Neural crest cell (in vitro differentiated cells): ENCODE results near the gene MAML3. TPM values are rescaled to one million over a fixed set of nuclear protein-coding genes. Genes with fewer than 3 reads are reported as not detected.

Experiments used
- DNase-seq: peaks from one replicate; pipeline ENCODE4 v3.0.0; 2021; ENCODE audit warnings: low read depth, mixed read lengths, low spot score
- H3K27ac Mint-ChIP-seq: one replicate; pipeline ENCODE4 v1.8.0; 2021; ENCODE audit warnings: mild to moderate bottlenecking, mixed read lengths; ENCODE audit not compliant: unreplicated experiment
- H3K27me3 Mint-ChIP-seq: 2 replicates; pipeline ENCODE4 v1.8.0; 2021; ENCODE audit warnings: low read depth, mild to moderate bottlenecking, mixed read lengths
- H3K36me3 Mint-ChIP-seq: 2 replicates; pipeline ENCODE4 v1.8.0; 2021; ENCODE audit warnings: low read depth, mild to moderate bottlenecking, mixed read lengths
- H3K4me1 Mint-ChIP-seq: 2 replicates; pipeline ENCODE4 v1.8.0; 2021; ENCODE audit warnings: mixed read lengths
- H3K4me3 Mint-ChIP-seq: one replicate; pipeline ENCODE4 v1.8.0; 2021; ENCODE audit warnings: mild to moderate bottlenecking, mixed read lengths
- H3K9me3 Mint-ChIP-seq: 2 replicates; pipeline ENCODE4 v1.8.0; 2021; ENCODE audit warnings: mixed read lengths
- total RNA-seq: library from RNA; stranded (reverse); gene quantifications from 2 replicates; pipeline ENCODE4 v1.2.1, GENCODE V29; 2021
- TF ChIP-seq, protein P1 (sequence below): fragments of 200-600 bp; sonication (generic); conservative IDR thresholded peaks from 2 replicates; pipeline ENCODE4 v1.5.0; 2021; ENCODE audit warnings: antibody characterized with exemption, mild to moderate bottlenecking

The MAML3 gene
- total RNA-seq, 1 donor from 2014 or later, result 21.8 TPM

DNA sequence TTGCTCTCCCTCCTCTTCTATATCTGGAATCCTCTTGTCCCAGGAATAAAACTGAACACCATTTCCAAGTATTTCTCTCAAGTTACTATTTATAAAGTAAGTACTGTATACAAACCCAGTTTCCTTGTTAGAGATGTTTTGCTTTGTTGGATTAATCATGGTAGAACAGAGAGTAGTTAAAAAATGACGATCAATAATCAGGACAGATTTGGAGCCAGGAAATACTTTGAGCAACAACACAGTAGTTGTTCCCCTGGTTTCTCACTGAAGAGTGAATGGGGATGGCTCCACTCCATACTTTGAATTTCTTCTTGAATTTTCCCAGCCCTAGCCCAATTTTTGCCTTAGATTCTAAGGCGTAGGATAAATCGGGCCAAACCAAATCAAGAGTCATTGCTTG is 467.0 kb downstream of the MAML3 start:
- no peak overlapping the region for H3K27ac Mint-ChIP-seq
- H3K9me3 Mint-ChIP-seq, result peaks cover 7% of the 10 kb centered on the region
- H3K36me3 Mint-ChIP-seq, result peaks cover 19% of the 10 kb centered on the region
- DNase-seq, result no peak
- TF ChIP-seq, protein P1, sequence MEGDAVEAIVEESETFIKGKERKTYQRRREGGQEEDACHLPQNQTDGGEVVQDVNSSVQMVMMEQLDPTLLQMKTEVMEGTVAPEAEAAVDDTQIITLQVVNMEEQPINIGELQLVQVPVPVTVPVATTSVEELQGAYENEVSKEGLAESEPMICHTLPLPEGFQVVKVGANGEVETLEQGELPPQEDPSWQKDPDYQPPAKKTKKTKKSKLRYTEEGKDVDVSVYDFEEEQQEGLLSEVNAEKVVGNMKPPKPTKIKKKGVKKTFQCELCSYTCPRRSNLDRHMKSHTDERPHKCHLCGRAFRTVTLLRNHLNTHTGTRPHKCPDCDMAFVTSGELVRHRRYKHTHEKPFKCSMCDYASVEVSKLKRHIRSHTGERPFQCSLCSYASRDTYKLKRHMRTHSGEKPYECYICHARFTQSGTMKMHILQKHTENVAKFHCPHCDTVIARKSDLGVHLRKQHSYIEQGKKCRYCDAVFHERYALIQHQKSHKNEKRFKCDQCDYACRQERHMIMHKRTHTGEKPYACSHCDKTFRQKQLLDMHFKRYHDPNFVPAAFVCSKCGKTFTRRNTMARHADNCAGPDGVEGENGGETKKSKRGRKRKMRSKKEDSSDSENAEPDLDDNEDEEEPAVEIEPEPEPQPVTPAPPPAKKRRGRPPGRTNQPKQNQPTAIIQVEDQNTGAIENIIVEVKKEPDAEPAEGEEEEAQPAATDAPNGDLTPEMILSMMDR, result no peak
- H3K27me3 Mint-ChIP-seq, result no peaks in the 10 kb centered on the region
- peaks cover 22% of the 10 kb centered on the region for H3K4me1 Mint-ChIP-seq
- no peak overlapping the region for H3K4me3 Mint-ChIP-seq

DNA sequence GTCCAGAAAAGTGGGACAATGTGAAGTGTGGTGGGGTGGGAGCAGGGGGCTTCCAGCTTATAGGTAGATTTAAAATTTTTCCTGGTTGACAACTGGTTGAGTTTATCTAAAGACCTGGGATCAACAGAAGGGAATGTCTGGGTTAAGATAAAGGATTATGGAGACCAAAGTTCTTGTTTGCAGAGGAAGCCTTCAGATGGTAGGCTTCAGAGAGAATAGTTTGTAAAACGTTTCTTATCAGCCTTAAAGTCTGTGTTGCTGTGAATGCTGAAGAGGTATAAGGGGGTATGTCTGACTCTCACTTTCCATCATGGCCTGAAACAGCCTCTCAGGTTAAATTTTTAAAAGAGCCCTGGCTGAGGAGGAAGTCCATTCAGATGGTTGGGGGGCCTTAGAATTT is 467.9 kb downstream of the MAML3 start:
- Mint-ChIP-seq H3K27me3 (no peaks in the 10 kb centered on the region), H3K4me1 (peaks cover 23% of the 10 kb centered on the region), H3K9me3 (peaks cover 7% of the 10 kb centered on the region), H3K4me3 (no peak overlapping the region), H3K36me3 (peaks cover 19% of the 10 kb centered on the region), H3K27ac (no peak overlapping the region)
- DNase-seq, result no peak
- TF ChIP-seq, protein P1, result no peak

DNA sequence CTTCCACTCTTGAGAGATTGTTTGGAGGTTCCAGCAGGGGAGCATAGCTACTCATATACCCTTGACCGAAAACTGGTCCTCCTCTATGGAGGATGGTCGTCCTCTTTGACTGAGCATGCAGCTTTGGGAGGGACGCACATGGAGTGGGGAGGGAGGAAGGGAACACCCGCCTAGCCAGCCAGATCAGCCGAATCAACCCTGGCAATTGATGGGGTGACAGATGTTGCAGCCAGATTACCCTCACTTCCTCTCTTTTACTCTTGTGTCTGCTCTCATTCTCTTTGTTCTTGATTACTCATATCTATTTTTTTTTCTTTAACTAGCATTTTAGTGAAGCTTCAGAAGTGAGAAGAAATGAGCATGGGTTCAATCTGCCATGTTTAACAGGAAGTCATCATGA is 468.8 kb downstream of the MAML3 start:
- Mint-ChIP-seq H3K36me3 (peaks cover 19% of the 10 kb centered on the region), H3K9me3 (peaks cover 7% of the 10 kb centered on the region), H3K27me3 (no peaks in the 10 kb centered on the region), H3K4me1 (peaks cover 23% of the 10 kb centered on the region), H3K27ac (no peak overlapping the region), H3K4me3 (no peak overlapping the region)
- TF ChIP-seq, protein P1, result no peak
- DNase-seq, result no peak

DNA sequence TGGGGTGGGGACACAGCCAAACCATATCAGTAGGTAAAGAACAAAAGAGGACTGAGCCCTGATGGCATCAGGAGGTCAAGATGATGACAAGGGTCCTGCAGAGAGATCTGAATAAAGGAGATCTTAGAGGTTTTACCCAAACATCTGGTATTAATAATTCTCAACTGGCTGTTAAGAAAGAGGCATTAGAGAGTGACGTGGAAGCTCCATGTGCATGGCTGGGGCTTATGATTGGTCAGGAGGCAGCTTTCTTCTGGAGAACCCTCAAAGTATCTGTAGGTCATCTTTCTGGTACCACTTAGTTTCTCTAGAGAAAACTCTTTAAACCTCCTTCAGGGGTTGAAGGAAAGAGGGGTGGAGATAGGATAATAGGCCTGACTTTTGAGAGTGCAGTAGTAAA is 469.6 kb downstream of the MAML3 start:
- Mint-ChIP-seq H3K9me3 (peaks cover 7% of the 10 kb centered on the region), H3K27me3 (no peaks in the 10 kb centered on the region), H3K27ac (no peak overlapping the region), H3K4me3 (no peak overlapping the region), H3K4me1 (peaks cover 20% of the 10 kb centered on the region), H3K36me3 (peaks cover 20% of the 10 kb centered on the region)
- TF ChIP-seq, protein P1, result no peak
- no peak for DNase-seq

DNA sequence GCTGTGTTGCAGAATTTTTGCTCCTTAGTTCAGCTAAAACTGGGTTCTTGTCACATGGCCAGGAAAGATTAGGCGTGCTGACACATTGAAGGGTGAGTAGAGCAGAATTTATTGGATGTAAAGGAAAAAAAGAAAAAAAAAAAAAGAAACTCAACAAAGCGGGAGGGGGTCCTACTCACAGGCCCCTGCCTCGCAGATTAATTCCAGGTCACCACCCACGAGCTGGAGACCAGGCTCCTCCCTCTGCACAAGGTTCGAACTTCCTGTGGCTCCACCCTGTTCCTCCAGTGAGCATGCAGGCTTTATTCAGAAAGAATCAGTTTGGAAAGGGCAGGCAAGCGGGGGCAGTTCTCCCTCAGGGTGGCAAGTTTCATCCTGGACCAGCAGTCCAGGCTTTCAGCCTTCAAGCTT is 471.2 kb downstream of the MAML3 start:
- H3K27me3 Mint-ChIP-seq, result no peaks in the 10 kb centered on the region
- peaks cover 24% of the 10 kb centered on the region for H3K36me3 Mint-ChIP-seq
- TF ChIP-seq, protein P1, result no peak
- no peak overlapping the region for H3K27ac Mint-ChIP-seq
- no peak overlapping the region for H3K4me3 Mint-ChIP-seq
- H3K9me3 Mint-ChIP-seq, result peaks cover 7% of the 10 kb centered on the region
- no peak for DNase-seq
- peaks cover 16% of the 10 kb centered on the region for H3K4me1 Mint-ChIP-seq

DNA sequence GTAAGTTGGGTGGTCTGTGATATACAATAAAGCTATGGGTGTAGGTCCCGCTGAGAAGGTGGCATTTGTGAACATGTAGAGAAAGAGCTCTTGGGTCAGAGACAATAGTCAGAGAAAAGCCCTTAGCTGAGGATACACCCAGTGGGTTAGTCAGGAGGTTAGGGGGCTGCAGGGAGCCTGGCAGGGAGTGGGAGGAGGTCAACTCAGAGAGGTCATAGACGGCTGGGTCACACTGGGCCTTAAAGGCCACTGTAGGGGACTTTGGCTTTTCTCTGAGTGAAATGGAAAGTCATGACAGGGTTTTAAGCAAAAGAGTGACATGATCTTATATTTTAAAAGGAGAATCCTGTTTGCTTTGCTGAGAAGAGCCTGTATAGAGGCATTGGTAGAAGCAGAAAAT is 471.7 kb downstream of the MAML3 start:
- Mint-ChIP-seq H3K27me3 (no peaks in the 10 kb centered on the region), H3K27ac (no peak overlapping the region), H3K4me1 (peaks cover 16% of the 10 kb centered on the region), H3K36me3 (peaks cover 24% of the 10 kb centered on the region), H3K4me3 (no peak overlapping the region), H3K9me3 (peaks cover 7% of the 10 kb centered on the region)
- TF ChIP-seq, protein P1, result no peak
- no peak for DNase-seq
